C4-2B (cell line): ENCODE results near the gene EML3.

Source experiments
- CTCF ChIP-seq: fragments of 450-650 bp; conservative IDR thresholded peaks from 2 replicates; pipeline ENCODE4 v1.5.1; 2017; ENCODE audit warnings: mild to moderate bottlenecking
- ZFX ChIP-seq: fragments of 450-650 bp; IDR thresholded peaks from 2 replicates; pipeline ENCODE4 v1.6.1; 2017

- no peak for TF ChIP-seq CTCF
- TF ChIP-seq ZFX: no peak
Measured at GRCh38 chr11:62610814-62611704, 1.5 kb downstream of the EML3 start.
